Inflammatory macrophage treated with lipopolysaccharide for 1 hour (primary cell): ENCODE measurements around the gene DGLUCY.
"Not testable (repeated sequence)": the region's sequence is repeated elsewhere in the genome, so short reads cannot be mapped to it uniquely, and the experiment has no call there.

Experiments used
- DNase-seq, 2 donors: peaks; one replicate each; pipeline ENCODE4 v3.0.0-alpha.2; 2020 to 2022

DGLUCY gene

GRCh38 chr14:91173221-91173670 lies 59.4 kb downstream of the DGLUCY start:
- peak; percentile 46 to 70 for DNase-seq

- no peak for DNase-seq
Observed at GRCh38 chr14:91173904-91174303, 60.0 kb downstream of the DGLUCY start.

- peak in 1 of 2 donors; percentile 55 for DNase-seq
Observed at GRCh38 chr14:91175291-91176201, 61.7 kb downstream of the DGLUCY start.

GRCh38 chr14:91177073-91178034 lies 63.5 kb downstream of the DGLUCY start:
- DNase-seq, result peak; percentile 46 to 75

- DNase-seq, result no peak
Observed at GRCh38 chr14:91180611-91181010, 66.7 kb downstream of the DGLUCY start.

GRCh38 chr14:91182753-91183152 lies 68.9 kb downstream of the DGLUCY start:
- DNase-seq, result not testable (repeated sequence)

- DNase-seq, result no peak
Observed at GRCh38 chr14:91184559-91184958, 70.7 kb downstream of the DGLUCY start.

- no peak for DNase-seq
Observed at GRCh38 chr14:91185721-91186120, 71.8 kb downstream of the DGLUCY start.

GRCh38 chr14:91186515-91187066 lies 72.7 kb downstream of the DGLUCY start:
- no peak for DNase-seq

- DNase-seq, result no peak
Observed at GRCh38 chr14:91187271-91187670, 73.4 kb downstream of the DGLUCY start.

GRCh38 chr14:91190853-91191252 lies 77.0 kb downstream of the DGLUCY start:
- no peak for DNase-seq

- no peak for DNase-seq
Observed at GRCh38 chr14:91193069-91193468, 79.2 kb downstream of the DGLUCY start.

GRCh38 chr14:91195881-91196280 lies 82.0 kb downstream of the DGLUCY start:
- DNase-seq, result no peak

GRCh38 chr14:91197631-91198030 lies 83.8 kb downstream of the DGLUCY start:
- DNase-seq, result no peak

- DNase-seq, result not testable (repeated sequence)
Observed at GRCh38 chr14:91200802-91201201, 86.9 kb downstream of the DGLUCY start.

- DNase-seq, result peak; percentile 52 to 58
Observed at GRCh38 chr14:91202234-91202974, 88.5 kb downstream of the DGLUCY start.

GRCh38 chr14:91204657-91205056 lies 90.8 kb downstream of the DGLUCY start:
- DNase-seq, result no peak

- peak; percentile 71 for DNase-seq
Observed at GRCh38 chr14:91205459-91205858, 91.6 kb downstream of the DGLUCY start.

- no peak for DNase-seq
Observed at GRCh38 chr14:91207008-91207407, 93.1 kb downstream of the DGLUCY start.

GRCh38 chr14:91211017-91211416 lies 97.1 kb downstream of the DGLUCY start:
- no peak for DNase-seq

GRCh38 chr14:91214306-91214705 lies 100.4 kb downstream of the DGLUCY start:
- DNase-seq, result no peak

GRCh38 chr14:91215381-91215780 lies 101.5 kb downstream of the DGLUCY start:
- no peak for DNase-seq
